HepG2 (cell line): Measurements from ENCODE around the gene MPC1.

Experiments used
- CTCF ChIP-seq: sonication (generic); formaldehyde crosslinking; IDR thresholded peaks from 2 replicates; pipeline ENCODE4 v1.5.0; 2020; ENCODE audit warnings: mild to moderate bottlenecking, missing genetic modification reagents, moderate library complexity
- KAT8 ChIP-seq: IDR thresholded peaks from 2 replicates; pipeline ENCODE4 v1.6.1; 2016; ENCODE audit warnings: missing genetic modification reagents, missing compliant biosample characterization
- MAFK ChIP-seq, 2 experiments: IDR thresholded peaks in 1 of 2; conservative IDR thresholded peaks in 1 of 2; 2 replicates each; pipeline ENCODE4 v1.6.1; 2011; ENCODE audit warnings: improper control_type of control experiment in 2 of 2, low read length in 2 of 2
- SMARCE1 ChIP-seq: fragments of 450-650 bp; IDR thresholded peaks from 2 replicates; pipeline ENCODE4 v1.6.1; 2017; ENCODE audit warnings: borderline replicate concordance
- SP2 ChIP-seq: sonication (generic); formaldehyde crosslinking; IDR thresholded peaks from 2 replicates; pipeline ENCODE4 v1.5.1; 2020; ENCODE audit warnings: mild to moderate bottlenecking, missing genetic modification reagents
- TBL1XR1 ChIP-seq: fragments of 150-350 bp; IDR thresholded peaks from 2 replicates; pipeline ENCODE4 v1.6.1; 2014; ENCODE audit warnings: borderline replicate concordance, low read length; ENCODE audit not compliant: partially characterized antibody
- ZBTB21 ChIP-seq: sonication (generic); formaldehyde crosslinking; IDR thresholded peaks from 2 replicates; pipeline ENCODE4 v1.4.0; 2020; ENCODE audit warnings: missing genetic modification reagents
- ZNF687 ChIP-seq: sonication (generic); formaldehyde crosslinking; IDR thresholded peaks from 2 replicates; pipeline ENCODE4 v1.5.1; 2020; ENCODE audit warnings: mild to moderate bottlenecking, missing genetic modification reagents, moderate library complexity
- ZZZ3 ChIP-seq: sonication (generic); formaldehyde crosslinking; IDR thresholded peaks from 2 replicates; pipeline ENCODE4 v1.4.0; 2020; ENCODE audit warnings: missing genetic modification reagents, mild to moderate bottlenecking, borderline replicate concordance

GRCh38 chr6:166412156-166412910 is 29.6 kb upstream of the MPC1 start:
- TF ChIP-seq CTCF: no peak
- TF ChIP-seq ZZZ3: no peak
- TF ChIP-seq TBL1XR1: no peak
- TF ChIP-seq ZNF687 (CRISPR knock-in tag): no peak
- no peak for TF ChIP-seq ZBTB21 (CRISPR knock-in tag)
- TF ChIP-seq SP2 (CRISPR knock-in tag): no peak
- TF ChIP-seq KAT8 (CRISPR knock-in tag): no peak
- TF ChIP-seq SMARCE1: no peak
- no peak for TF ChIP-seq MAFK (conservative IDR thresholded peaks at IDR 0.05 in 1 of 2, IDR thresholded peaks at IDR 0.05 in 1 of 2; ENCODE audit: low read length in 2 of 2)
